ENCODE measurements around the gene MCHR1.

DNA sequence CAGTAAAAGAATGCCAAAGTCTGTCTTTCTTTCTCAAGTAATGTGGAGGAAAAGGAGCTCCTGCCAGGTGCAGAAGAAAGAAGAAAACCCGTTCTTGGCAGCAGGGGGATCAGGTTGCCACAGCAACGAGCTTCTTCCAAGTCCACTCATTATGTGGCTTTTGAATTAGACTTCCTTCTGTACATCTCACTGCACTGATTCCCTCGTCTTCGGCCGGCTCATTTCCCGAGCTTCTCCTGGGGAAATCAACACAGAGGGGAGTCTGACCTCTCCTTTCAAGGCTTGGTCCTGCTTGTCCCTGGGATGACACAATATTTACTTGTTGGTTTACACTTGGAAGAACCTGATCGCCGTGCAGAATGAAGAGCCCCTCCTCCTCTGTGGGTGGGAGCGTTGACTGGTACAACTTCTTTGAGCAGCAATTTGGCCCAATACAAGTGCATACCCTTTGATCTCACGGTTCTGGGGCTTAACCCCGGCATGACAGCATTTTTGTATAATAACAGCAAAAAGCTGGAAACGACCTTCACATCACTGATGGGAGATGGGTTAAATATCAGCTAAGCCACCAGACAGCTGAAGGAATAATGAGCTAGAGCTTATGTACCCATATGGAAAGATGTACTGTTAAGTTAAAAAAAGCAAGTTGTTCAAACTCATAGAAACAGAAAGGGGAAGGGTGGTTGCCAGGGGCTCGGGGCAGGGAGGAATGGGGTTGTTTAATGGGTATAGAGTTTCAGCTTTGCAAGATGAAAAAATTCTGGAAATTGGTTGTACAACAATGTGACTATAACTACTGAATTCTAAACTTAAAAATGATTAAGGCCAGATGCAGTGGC is 35.4 kb downstream of the MCHR1 start:
- TF ChIP-seq CTCF (IDR thresholded peaks at IDR 0.05), result no peak
- no peak for TF ChIP-seq POLR2AphosphoS5 (IDR thresholded peaks at IDR 0.05)
- TF ChIP-seq POLR2A (IDR thresholded peaks at IDR 0.05), result no peak
- no peak for TF ChIP-seq EP300 (IDR thresholded peaks at IDR 0.05; ENCODE audit: low read depth)
